KOPT-K1 (cell line): Measurements from ENCODE around the gene SETD2.
A peak's percentile ranks its signal among the peaks of the same experiment; 100 is the strongest.

ENCODE experiments used
- H3K27ac ChIP-seq: fragments of 200-600 bp; sonication (generic); 2 replicates; pipeline ENCODE4 v1.5.1; 2016; ENCODE audit warnings: antibody characterized with exemption, mild to moderate bottlenecking, low read depth, low read length; ENCODE audit not compliant: poor library complexity, severe bottlenecking
- H3K36me3 ChIP-seq: fragments of 200-600 bp; sonication (generic); 2 replicates; pipeline ENCODE4 v1.5.1; 2017; ENCODE audit warnings: antibody characterized with exemption, mild to moderate bottlenecking, low read length, moderate library complexity; ENCODE audit not compliant: insufficient read depth
- H3K9me3 ChIP-seq: fragments of 200-600 bp; sonication (generic); 2 replicates; pipeline ENCODE4 v1.5.1; 2017; ENCODE audit warnings: antibody characterized with exemption, low read length, mild to moderate bottlenecking; ENCODE audit not compliant: insufficient read depth, poor library complexity, severe bottlenecking

SETD2 gene

GRCh38 chr3:46976326-46977190 is 187.4 kb downstream of the SETD2 start, which contains the start of gene CCDC12:
Gene CCDC12 (minus strand): TSS chr3:46976745. CDS start chr3:46976732, 13 bp downstream.
- Histone ChIP-seq H3K9me3 (no peaks in the 10 kb centered on the region), H3K27ac (peak within 1 kb of the TSS; percentile 90), H3K36me3 (peaks cover 15% of the 10 kb centered on the region)

GRCh38 chr3:46974421-46975171 is 189.3 kb downstream of the SETD2 start:
- H3K36me3 ChIP-seq: peaks cover 34% of the 10 kb centered on the region
- no peaks in the 10 kb centered on the region for H3K9me3 ChIP-seq
- H3K27ac ChIP-seq: no peak overlapping the region

GRCh38 chr3:46972396-46972795 is 191.5 kb downstream of the SETD2 start:
- Histone ChIP-seq H3K9me3 (no peaks in the 10 kb centered on the region), H3K27ac (peak overlapping the region; percentile 42), H3K36me3 (peaks cover 56% of the 10 kb centered on the region)

- Histone ChIP-seq H3K9me3 (no peaks in the 10 kb centered on the region), H3K27ac (peak overlapping the region; percentile 42), H3K36me3 (peaks cover 63% of the 10 kb centered on the region)
Observed at GRCh38 chr3:46971742-46972141, 192.2 kb downstream of the SETD2 start.

- no peaks in the 10 kb centered on the region for H3K9me3 ChIP-seq
- peak overlapping the region; percentile 42 for H3K27ac ChIP-seq
- H3K36me3 ChIP-seq: peaks cover 68% of the 10 kb centered on the region
Observed at GRCh38 chr3:46971151-46971550, 192.8 kb downstream of the SETD2 start.

DNA sequence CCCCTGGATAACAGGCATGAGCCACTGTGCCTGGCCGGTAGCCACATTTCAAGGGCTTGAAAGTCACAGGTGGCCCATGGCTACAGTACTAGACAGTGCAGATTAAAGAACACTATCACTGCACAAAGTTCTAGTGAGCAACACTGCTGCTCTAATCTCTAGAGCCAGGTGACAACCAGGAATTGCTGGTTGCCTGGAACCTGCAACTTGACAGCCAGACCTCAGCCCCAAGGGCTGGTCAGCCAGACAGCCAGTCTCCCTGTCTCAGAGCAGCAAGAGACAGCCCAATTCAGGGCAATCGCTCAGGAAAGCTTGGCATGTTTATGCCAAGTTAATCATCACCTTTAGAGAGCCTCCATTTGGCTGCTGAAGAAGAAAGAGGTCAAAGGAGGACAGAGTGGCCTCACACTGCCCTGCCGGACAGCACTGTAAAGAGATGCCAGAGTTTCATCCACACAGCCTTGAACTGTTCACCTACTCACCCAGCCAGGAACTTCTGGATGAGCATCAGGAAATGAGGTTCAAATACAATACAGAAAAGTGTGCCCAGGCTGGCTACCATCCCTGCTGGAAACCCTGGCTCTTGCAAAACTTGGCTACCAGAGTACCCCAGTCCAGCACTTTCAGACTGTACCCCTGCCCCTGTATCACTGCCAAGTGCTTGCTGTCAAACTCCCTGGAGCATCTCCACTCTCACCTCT is 193.4 kb downstream of the SETD2 start:
- H3K36me3 ChIP-seq: peaks cover 75% of the 10 kb centered on the region
- H3K27ac ChIP-seq: peak overlapping the region; percentile 42

GRCh38 chr3:46968783-46969428 is 195.0 kb downstream of the SETD2 start:
- Histone ChIP-seq H3K9me3 (no peaks in the 10 kb centered on the region), H3K36me3 (peaks cover 70% of the 10 kb centered on the region), H3K27ac (no peak overlapping the region)

More for the DNA sequence above, 193.4 kb downstream of the SETD2 start:
- H3K9me3 ChIP-seq: no peaks in the 10 kb centered on the region

- Histone ChIP-seq H3K27ac (peak overlapping the region; percentile 39), H3K9me3 (peaks cover 11% of the 10 kb centered on the region), H3K36me3 (peaks cover 78% of the 10 kb centered on the region)
Observed at GRCh38 chr3:46966811-46967210, 197.1 kb downstream of the SETD2 start.
